Neuron (in vitro differentiated cells): ENCODE measurements around the gene ALDH7A1.

Source experiments
- H2AFZ ChIP-seq: one replicate; pipeline ENCODE4 v1.6.1; 2013; ENCODE audit warnings: low read depth, mild to moderate bottlenecking, inconsistent platforms, low read length, moderate library complexity
- H3K27me3 ChIP-seq: one replicate; pipeline ENCODE4 v1.6.1; 2013; ENCODE audit warnings: low read length; ENCODE audit not compliant: insufficient read depth
- H3K36me3 ChIP-seq: one replicate; pipeline ENCODE4 v1.6.1; 2013; ENCODE audit warnings: low read length; ENCODE audit not compliant: insufficient read depth
- H3K4me1 ChIP-seq: one replicate; pipeline ENCODE4 v1.6.1; 2013; ENCODE audit warnings: low read length; ENCODE audit not compliant: insufficient read depth
- H3K4me3 ChIP-seq: 2 replicates; pipeline ENCODE4 v1.5.1; 2013; ENCODE audit warnings: mild to moderate bottlenecking, low read length, moderate library complexity
- H3K9me3 ChIP-seq: one replicate; pipeline ENCODE4 v1.6.1; 2013; ENCODE audit warnings: low read length

The ALDH7A1 gene

DNA sequence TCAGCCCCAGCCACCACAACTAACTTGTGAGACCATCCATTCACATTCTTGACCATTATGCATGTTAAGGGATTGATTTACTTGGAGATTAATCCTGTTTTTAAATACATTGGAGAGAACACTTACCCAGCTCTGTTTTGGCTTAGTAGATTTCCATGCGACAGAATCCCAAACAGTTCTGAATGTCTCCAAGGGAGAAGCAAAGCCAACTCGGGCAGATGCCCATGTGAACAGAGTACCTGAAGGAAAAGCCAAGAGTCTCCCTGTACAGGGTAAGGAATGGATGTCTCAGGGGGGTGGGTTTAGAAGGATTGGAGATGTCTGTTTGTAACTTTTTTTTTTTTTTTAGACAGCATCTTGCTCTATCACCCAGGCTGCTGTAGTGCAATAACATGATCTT lies 110.8 kb downstream of the ALDH7A1 start:
- Histone ChIP-seq H3K4me1 (peaks cover 11% of the 10 kb centered on the region), H3K27me3 (no peaks in the 10 kb centered on the region), H2AFZ (no peak overlapping the region), H3K36me3 (no peaks in the 10 kb centered on the region), H3K4me3 (no peak overlapping the region), H3K9me3 (no peaks in the 10 kb centered on the region)

DNA sequence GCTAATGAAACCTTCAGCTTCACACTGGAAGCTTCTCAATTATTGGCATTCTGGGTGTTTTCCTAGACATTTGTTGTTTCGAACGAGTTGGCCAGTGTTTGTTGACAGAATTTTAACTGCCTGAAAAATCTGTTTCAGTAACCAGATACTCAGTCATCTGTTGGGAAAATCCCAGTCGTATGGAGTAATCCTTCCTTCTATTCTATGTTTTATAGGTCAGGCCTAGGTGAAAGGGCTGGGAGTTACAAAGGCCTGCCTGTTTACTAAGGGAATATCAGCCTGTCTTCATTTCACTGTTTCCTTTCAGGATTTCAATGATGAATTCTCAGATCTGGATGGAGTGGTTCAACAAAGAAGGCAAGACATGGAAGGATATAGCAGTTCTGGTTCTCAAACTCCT lies 111.9 kb downstream of the ALDH7A1 start:
- no peaks in the 10 kb centered on the region for H3K36me3 ChIP-seq
- no peak overlapping the region for H2AFZ ChIP-seq
- no peak overlapping the region for H3K4me3 ChIP-seq

DNA sequence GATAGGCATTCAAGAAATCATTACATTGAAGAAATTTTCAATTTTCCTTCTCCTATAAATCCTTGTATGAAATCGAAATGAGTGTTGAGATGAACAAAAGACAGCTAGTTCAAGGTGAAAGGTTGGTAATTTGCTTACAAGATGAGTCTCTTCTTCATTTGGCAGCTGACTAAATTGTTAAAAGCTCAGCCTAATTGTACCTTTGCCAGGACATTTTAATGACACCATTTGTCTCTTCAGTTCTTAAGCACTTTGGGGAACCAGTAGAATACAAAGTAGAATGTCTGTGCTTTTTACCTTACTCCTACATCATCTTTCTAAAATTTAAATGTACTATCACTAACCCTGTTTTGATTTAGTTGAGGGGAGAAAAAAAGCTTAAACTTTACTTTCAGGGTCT lies 112.4 kb downstream of the ALDH7A1 start:
- no peaks in the 10 kb centered on the region for H3K27me3 ChIP-seq
- no peaks in the 10 kb centered on the region for H3K4me1 ChIP-seq
- no peaks in the 10 kb centered on the region for H3K36me3 ChIP-seq
- H3K9me3 ChIP-seq, result no peaks in the 10 kb centered on the region
- no peak overlapping the region for H2AFZ ChIP-seq
- no peak overlapping the region for H3K4me3 ChIP-seq

More for the DNA sequence above, 111.9 kb downstream of the ALDH7A1 start:
- Histone ChIP-seq H3K4me1 (peaks cover 1% of the 10 kb centered on the region), H3K27me3 (no peaks in the 10 kb centered on the region), H3K9me3 (no peaks in the 10 kb centered on the region)

DNA sequence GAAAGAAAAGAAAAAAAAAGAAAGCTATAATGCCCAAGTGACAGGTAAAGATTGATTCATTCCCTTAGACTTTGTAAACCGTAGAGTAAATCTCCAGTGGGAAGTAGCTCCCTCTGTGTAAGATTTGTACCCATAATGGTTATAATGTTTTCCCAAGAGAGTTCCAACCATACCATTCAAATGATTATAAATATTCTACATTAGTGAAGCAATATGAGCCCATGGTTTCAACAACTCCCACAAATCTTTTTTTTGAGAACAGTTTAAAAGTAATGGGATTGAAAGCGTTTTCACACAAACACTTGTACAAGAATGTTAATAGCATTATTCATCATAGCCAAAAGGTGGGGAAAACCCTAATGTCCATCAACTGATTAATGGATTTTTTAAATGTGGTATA lies 113.8 kb downstream of the ALDH7A1 start:
- no peaks in the 10 kb centered on the region for H3K9me3 ChIP-seq
- H2AFZ ChIP-seq, result no peak overlapping the region
- H3K4me3 ChIP-seq, result no peak overlapping the region
- H3K4me1 ChIP-seq, result no peaks in the 10 kb centered on the region
- H3K27me3 ChIP-seq, result no peaks in the 10 kb centered on the region
- no peaks in the 10 kb centered on the region for H3K36me3 ChIP-seq
